Measurements from ENCODE around the gene COX7A2L.

The COX7A2L gene

DNA sequence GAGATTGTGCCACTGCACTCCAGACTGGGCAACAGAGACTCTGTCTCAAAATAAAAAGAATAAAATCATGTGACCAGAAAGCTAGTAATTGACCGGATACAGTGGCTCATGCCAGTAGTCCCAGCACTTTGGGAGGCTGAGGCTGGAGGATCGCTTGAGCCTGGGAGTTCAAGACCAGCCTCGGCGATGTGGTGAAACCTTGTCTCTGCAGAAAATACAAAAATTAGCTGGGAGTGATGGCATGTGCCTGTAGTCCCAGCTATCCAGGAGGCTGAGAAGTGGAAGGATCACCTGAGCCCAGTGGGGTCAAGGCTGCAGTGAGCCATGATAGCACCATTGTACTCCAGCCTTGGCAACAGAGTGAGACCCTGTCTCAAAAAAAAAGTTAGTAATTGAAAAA is 36.8 kb downstream of the COX7A2L start:
- no peak for DNase-seq (ENCODE audit: low spot score)
- TF ChIP-seq, protein P1, sequence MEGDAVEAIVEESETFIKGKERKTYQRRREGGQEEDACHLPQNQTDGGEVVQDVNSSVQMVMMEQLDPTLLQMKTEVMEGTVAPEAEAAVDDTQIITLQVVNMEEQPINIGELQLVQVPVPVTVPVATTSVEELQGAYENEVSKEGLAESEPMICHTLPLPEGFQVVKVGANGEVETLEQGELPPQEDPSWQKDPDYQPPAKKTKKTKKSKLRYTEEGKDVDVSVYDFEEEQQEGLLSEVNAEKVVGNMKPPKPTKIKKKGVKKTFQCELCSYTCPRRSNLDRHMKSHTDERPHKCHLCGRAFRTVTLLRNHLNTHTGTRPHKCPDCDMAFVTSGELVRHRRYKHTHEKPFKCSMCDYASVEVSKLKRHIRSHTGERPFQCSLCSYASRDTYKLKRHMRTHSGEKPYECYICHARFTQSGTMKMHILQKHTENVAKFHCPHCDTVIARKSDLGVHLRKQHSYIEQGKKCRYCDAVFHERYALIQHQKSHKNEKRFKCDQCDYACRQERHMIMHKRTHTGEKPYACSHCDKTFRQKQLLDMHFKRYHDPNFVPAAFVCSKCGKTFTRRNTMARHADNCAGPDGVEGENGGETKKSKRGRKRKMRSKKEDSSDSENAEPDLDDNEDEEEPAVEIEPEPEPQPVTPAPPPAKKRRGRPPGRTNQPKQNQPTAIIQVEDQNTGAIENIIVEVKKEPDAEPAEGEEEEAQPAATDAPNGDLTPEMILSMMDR (conservative IDR thresholded peaks at IDR 0.05; ENCODE audit: low read depth): no peak
- ChIA-PET CTCF (interaction anchor here (0.6 kb wide), 1 partner anchor 219 kb away, joined by 5 read pairs; no protein-coding TSS in a partner anchor), POLR2A (ENCODE audit: low non-redundant PET) (no interaction called here)
- H3K27ac ChIP-seq: no peak overlapping the region

DNA sequence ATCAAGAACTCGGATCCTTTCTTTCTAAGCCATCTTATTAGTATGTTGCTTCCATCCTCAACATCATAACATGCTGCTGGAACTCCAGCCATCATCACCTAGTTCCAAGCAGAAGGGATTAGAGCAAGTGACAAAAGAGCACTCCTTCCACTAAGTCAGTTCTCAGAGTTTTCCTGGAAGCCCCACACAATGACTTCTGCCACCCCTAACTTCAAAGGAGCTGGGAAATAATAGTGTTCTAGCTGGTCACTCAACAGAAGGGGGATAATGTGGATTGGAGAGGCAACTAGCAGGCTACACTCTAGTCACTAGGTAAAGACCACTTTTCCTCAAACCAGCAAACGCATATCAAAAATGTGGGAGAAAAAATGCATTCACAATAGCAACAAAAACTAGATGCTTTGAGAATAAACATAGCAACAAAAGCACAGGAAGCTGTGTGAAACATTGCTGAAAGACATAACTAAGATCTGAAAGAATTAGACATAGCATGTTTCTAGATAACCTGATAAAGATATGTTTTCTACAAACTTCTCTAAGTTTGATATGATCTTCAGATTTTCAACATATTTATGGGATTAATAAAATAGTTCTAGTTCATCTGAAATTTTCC is 39.5 kb downstream of the COX7A2L start:
- TF ChIP-seq, protein P1 (conservative IDR thresholded peaks at IDR 0.05; ENCODE audit: low read depth): no peak

DNA sequence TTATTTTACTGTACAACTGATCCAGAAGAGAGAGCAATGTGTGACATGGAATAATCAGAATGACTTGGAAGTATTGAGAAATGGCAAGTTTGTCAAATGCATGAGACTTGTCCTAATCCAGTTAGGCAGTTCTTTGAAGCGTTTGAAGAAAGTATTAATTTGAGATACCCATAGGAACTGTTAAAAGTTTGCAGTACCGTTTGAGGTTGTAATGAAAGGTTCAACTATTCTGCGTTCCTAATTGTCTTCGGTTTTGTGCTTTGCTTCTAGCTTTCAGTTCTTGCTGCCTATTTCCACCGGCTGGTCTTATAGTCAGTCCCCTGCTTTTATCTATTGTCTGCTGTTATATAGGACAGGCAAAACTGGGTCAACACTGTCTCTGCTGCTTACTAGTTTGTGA is 41.8 kb downstream of the COX7A2L start:
- TF ChIP-seq, protein P1 (conservative IDR thresholded peaks at IDR 0.05; ENCODE audit: low read depth): no peak
- DNase-seq (ENCODE audit: low spot score): no peak
- ChIA-PET CTCF (interaction anchor here (1.9 kb wide), 1 partner anchor 9 kb away, joined by 9 read pairs; no protein-coding TSS in a partner anchor), POLR2A (ENCODE audit: low non-redundant PET) (no interaction called here)
- H3K27ac ChIP-seq: no peak overlapping the region

More for the DNA sequence above, 39.5 kb downstream of the COX7A2L start:
- no peak overlapping the region for H3K27ac ChIP-seq
- ChIA-PET POLR2A (ENCODE audit: low non-redundant PET) (no interaction called here), CTCF (no interaction called here)
- no peak for DNase-seq (ENCODE audit: low spot score)

DNA sequence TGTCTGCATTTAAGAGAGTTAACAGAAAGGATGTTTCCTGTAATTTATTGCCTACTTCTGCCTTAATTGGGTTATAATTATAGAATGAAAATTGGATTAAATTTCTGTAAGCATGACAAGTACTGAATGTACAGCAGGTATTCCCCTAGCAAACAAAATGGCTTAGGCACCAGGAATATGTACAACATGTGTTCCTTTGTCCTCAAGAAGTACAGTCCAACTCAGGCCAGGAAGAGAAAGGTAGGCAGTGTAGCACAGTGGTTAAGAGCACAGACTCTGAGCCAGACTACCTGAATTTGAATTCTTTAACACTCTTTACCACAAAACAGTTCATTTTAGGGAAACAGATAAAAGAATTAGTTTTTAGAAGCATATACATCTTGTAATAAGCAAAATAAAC is 43.1 kb downstream of the COX7A2L start:
- ChIA-PET POLR2A (ENCODE audit: low non-redundant PET) (no interaction called here), CTCF (no interaction called here)
- TF ChIP-seq, protein P1 (conservative IDR thresholded peaks at IDR 0.05; ENCODE audit: low read depth): no peak
- DNase-seq (ENCODE audit: low spot score): no peak
- H3K27ac ChIP-seq: no peak overlapping the region

DNA sequence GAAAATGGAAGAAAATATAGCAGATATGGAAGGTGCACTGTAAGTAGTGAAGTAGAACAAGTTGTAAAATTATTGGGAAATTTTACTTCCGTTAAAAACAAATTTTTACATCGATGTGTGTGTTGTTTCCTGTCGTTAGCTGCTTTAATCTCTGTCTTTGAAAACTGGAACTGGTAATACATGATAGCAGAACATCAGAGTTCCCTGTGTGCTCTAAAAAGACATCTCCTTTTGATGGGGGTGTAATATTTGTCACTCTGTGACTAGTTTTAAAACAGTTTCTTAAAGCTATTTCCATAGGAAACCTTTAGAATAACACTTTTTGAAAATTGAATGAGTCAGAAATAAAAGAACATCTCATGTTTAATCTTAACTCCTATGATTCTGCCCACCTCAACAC is 43.5 kb downstream of the COX7A2L start:
- ChIA-PET CTCF (no interaction called here), POLR2A (ENCODE audit: low non-redundant PET) (no interaction called here)
- TF ChIP-seq, protein P1 (conservative IDR thresholded peaks at IDR 0.05; ENCODE audit: low read depth): no peak
- no peak for DNase-seq (ENCODE audit: low spot score)
- H3K27ac ChIP-seq: no peak overlapping the region

DNA sequence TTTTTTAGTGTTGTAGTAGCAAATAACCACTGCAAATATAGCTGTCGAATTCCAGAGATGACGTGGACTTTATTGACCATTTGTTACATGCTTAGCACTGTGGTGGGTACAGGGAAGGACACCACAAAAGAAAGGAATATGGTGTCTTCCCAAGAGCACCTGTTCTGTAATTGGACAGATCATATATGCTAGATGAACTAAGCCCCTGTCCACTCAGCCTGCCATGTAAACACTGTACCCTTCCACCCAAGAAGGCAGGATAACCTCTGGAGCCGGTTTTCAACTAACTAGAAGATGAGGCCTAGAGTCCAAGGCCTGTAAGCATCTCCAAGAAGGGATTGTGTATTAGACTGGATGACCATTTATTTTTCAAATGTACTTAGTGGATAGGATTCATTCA is 44.1 kb downstream of the COX7A2L start:
- ChIA-PET POLR2A (ENCODE audit: low non-redundant PET) (no interaction called here), CTCF (no interaction called here)
- no peak overlapping the region for H3K27ac ChIP-seq
- TF ChIP-seq, protein P1 (conservative IDR thresholded peaks at IDR 0.05; ENCODE audit: low read depth): no peak
- DNase-seq (ENCODE audit: low spot score): no peak
